Measurements from ENCODE around the gene VGLL2.

DNA sequence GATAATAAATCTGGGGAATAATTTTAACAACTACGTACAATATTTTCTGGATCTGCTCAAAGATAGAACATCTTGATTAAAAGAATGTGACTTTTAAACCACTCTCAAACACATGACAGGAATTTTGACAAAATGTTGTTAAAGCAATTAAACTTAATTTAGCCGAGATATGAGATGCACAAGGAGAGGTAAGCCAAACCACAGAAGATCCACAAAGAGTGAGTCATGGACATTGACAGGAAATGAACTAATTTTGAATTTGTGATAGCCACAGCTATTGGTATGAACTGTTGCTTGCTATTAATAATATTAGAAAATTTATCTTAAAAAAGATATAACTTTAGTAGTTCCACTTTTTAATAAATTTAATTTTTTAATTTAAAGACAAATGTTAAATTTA is 27.8 kb upstream of the VGLL2 start:
- TF ChIP-seq, protein P1, sequence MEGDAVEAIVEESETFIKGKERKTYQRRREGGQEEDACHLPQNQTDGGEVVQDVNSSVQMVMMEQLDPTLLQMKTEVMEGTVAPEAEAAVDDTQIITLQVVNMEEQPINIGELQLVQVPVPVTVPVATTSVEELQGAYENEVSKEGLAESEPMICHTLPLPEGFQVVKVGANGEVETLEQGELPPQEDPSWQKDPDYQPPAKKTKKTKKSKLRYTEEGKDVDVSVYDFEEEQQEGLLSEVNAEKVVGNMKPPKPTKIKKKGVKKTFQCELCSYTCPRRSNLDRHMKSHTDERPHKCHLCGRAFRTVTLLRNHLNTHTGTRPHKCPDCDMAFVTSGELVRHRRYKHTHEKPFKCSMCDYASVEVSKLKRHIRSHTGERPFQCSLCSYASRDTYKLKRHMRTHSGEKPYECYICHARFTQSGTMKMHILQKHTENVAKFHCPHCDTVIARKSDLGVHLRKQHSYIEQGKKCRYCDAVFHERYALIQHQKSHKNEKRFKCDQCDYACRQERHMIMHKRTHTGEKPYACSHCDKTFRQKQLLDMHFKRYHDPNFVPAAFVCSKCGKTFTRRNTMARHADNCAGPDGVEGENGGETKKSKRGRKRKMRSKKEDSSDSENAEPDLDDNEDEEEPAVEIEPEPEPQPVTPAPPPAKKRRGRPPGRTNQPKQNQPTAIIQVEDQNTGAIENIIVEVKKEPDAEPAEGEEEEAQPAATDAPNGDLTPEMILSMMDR (IDR thresholded peaks at IDR 0.05): no peak
- no peak for TF ChIP-seq POLR2A (IDR thresholded peaks at IDR 0.05)

All from right lobe of liver (tissue), 4 donors.